WTC11 (cell line): ENCODE measurements around the gene SLCO2A1. TPM values are rescaled to one million over a fixed set of nuclear protein-coding genes. Genes with fewer than 3 reads are reported as not detected.

Experiments used
- ATAC-seq: fragments of 200-7000 bp; cut with Tn5 transposase; 2 replicates; pipeline ENCODE4 v1.10.0; 2021; ENCODE audit warnings: mild to moderate bottlenecking, moderate library complexity
- CTCF ChIA-PET: fragments of 300-600 bp; sonication (Branson Sonifier 250); formaldehyde crosslinking; loops from one replicate; lab custom pipeline; 2021; ENCODE audit warnings: antibody characterized with exemption; lab: Charles Lee
- POLR2A ChIA-PET: fragments of 350-600 bp; sonication (Branson Sonifier 250); formaldehyde crosslinking; loops from one replicate; lab custom pipeline; 2021; ENCODE audit warnings: antibody characterized with exemption; lab: Charles Lee
- DNase-seq: peaks from one replicate; pipeline ENCODE4 v3.0.0; 2021; ENCODE audit warnings: low spot score
- H3K27ac Mint-ChIP-seq: 2 replicates; pipeline ENCODE4 v1.8.0; 2021; ENCODE audit warnings: mixed read lengths
- H3K27me3 Mint-ChIP-seq: 2 replicates; pipeline ENCODE4 v1.8.0; 2021; ENCODE audit warnings: low read depth, mild to moderate bottlenecking, moderate library complexity, mixed read lengths
- H3K36me3 Mint-ChIP-seq: 2 replicates; pipeline ENCODE4 v1.8.0; 2021; ENCODE audit warnings: mixed read lengths
- H3K4me1 Mint-ChIP-seq: 2 replicates; pipeline ENCODE4 v1.8.0; 2022; ENCODE audit warnings: mixed read lengths
- H3K4me3 Mint-ChIP-seq: 2 replicates; pipeline ENCODE4 v1.8.0; 2021; ENCODE audit warnings: mild to moderate bottlenecking, moderate library complexity, mixed read lengths
- H3K9me3 Mint-ChIP-seq: 2 replicates; pipeline ENCODE4 v1.8.0; 2021; ENCODE audit warnings: mixed read lengths
- ATF1 ChIP-seq: sonication (generic); formaldehyde crosslinking; IDR thresholded peaks from 2 replicates; pipeline ENCODE4 v1.8.1; 2023; ENCODE audit warnings: mild to moderate bottlenecking, moderate library complexity, missing genetic modification reagents
- ATF2 ChIP-seq: sonication (generic); formaldehyde crosslinking; IDR thresholded peaks from 2 replicates; pipeline ENCODE4 v1.8.1; 2022; ENCODE audit warnings: low read depth, missing genetic modification reagents, borderline replicate concordance
- ELF4 ChIP-seq: sonication (generic); formaldehyde crosslinking; IDR thresholded peaks from 2 replicates; pipeline ENCODE4 v1.8.1; 2022; ENCODE audit warnings: low read depth, mild to moderate bottlenecking, moderate library complexity, missing genetic modification reagents
- ESRRA ChIP-seq: sonication (generic); formaldehyde crosslinking; IDR thresholded peaks from 2 replicates; pipeline ENCODE4 v1.8.1; 2022; ENCODE audit warnings: mild to moderate bottlenecking, missing genetic modification reagents, borderline replicate concordance
- JAZF1 ChIP-seq: fragments of 250-450 bp; sonication (Bioruptor Pico); IDR thresholded peaks from 2 replicates; pipeline ENCODE4 v1.9.0; 2021; ENCODE audit warnings: moderate library complexity, mild to moderate bottlenecking, inconsistent platforms
- KAT7 ChIP-seq: sonication (generic); formaldehyde crosslinking; IDR thresholded peaks from 2 replicates; pipeline ENCODE4 v1.8.1; 2023; ENCODE audit warnings: missing genetic modification reagents, mild to moderate bottlenecking, borderline replicate concordance
- MYBL2 ChIP-seq: sonication (generic); formaldehyde crosslinking; IDR thresholded peaks from 2 replicates; pipeline ENCODE4 v1.8.1; 2023; ENCODE audit warnings: mild to moderate bottlenecking, moderate library complexity, missing genetic modification reagents
- NFE2L1 ChIP-seq: sonication (generic); formaldehyde crosslinking; IDR thresholded peaks from 2 replicates; pipeline ENCODE4 v1.8.1; 2023; ENCODE audit warnings: missing genetic modification reagents
- NFYB ChIP-seq: sonication (generic); formaldehyde crosslinking; conservative IDR thresholded peaks from 2 replicates; pipeline ENCODE4 v1.8.0; 2022; ENCODE audit warnings: low read depth, missing genetic modification reagents
- PRDM15 ChIP-seq: sonication (generic); formaldehyde crosslinking; IDR thresholded peaks from 2 replicates; pipeline ENCODE4 v1.8.0; 2022; ENCODE audit warnings: missing genetic modification reagents
- SOX15 ChIP-seq: fragments of 250-450 bp; sonication (Bioruptor Pico); IDR thresholded peaks from 2 replicates; pipeline ENCODE4 v1.9.0; 2021; ENCODE audit warnings: mild to moderate bottlenecking
- SP1 ChIP-seq: sonication (generic); formaldehyde crosslinking; conservative IDR thresholded peaks from 2 replicates; pipeline ENCODE4 v1.8.1; 2022; ENCODE audit warnings: missing genetic modification reagents
- USF2 ChIP-seq: sonication (generic); formaldehyde crosslinking; IDR thresholded peaks from 2 replicates; pipeline ENCODE4 v1.8.1; 2023; ENCODE audit warnings: mild to moderate bottlenecking, missing genetic modification reagents, moderate library complexity
- ZBTB43 ChIP-seq: sonication (generic); formaldehyde crosslinking; IDR thresholded peaks from 2 replicates; pipeline ENCODE4 v1.8.1; 2023; ENCODE audit warnings: mild to moderate bottlenecking, missing genetic modification reagents
- ZNF232 ChIP-seq: sonication (generic); formaldehyde crosslinking; IDR thresholded peaks from 2 replicates; pipeline ENCODE4 v1.8.0; 2022; ENCODE audit warnings: mild to moderate bottlenecking, missing genetic modification reagents
- ZNF281 ChIP-seq: sonication (generic); formaldehyde crosslinking; IDR thresholded peaks from 2 replicates; pipeline ENCODE4 v1.8.0; 2023; ENCODE audit warnings: mild to moderate bottlenecking, missing genetic modification reagents
- ZNF416 ChIP-seq: fragments of 250-450 bp; sonication (Bioruptor Pico); IDR thresholded peaks from 2 replicates; pipeline ENCODE4 v1.9.0; 2021; ENCODE audit warnings: mild to moderate bottlenecking, inconsistent platforms
- total RNA-seq: library from RNA; stranded (reverse); gene quantifications from 3 replicates; pipeline ENCODE4 v1.2.3, GENCODE V29; 2021

The SLCO2A1 gene
- total RNA-seq, 1 experiment from 2014 or later = 3.3 TPM

GRCh38 chr3:133997871-133998635 is 31.7 kb downstream of the SLCO2A1 start:
- Mint-ChIP-seq H3K4me1 (peaks cover 13% of the 10 kb centered on the region), H3K27ac (no peak overlapping the region), H3K27me3 (peaks cover 5% of the 10 kb centered on the region; the same call in 1 of the 2 replicates), H3K4me3 (no peak overlapping the region)
- ChIA-PET CTCF (interaction anchor here (1.6 kb wide), 1 partner anchor 33 kb away, joined by 5 read pairs; no protein-coding TSS in a partner anchor), POLR2A (no interaction called here)
- no peak for DNase-seq
- no peak for TF ChIP-seq SP1
- TF ChIP-seq PRDM15 = no peak
- TF ChIP-seq JAZF1 (CRISPR knock-in tag) = no peak
- TF ChIP-seq ELF4 = no peak
- TF ChIP-seq ATF1 (CRISPR knock-in tag) = no peak
- no peak for TF ChIP-seq SOX15 (CRISPR knock-in tag)
- no peak for TF ChIP-seq ZNF232 (CRISPR knock-in tag)
- no peak for TF ChIP-seq USF2
- TF ChIP-seq ZNF281 (CRISPR knock-in tag) = no peak
- TF ChIP-seq ATF2 = no peak
- no peak for TF ChIP-seq ZNF416 (CRISPR knock-in tag)
- no peak for TF ChIP-seq ESRRA (CRISPR knock-in tag)
- TF ChIP-seq ZBTB43 (CRISPR knock-in tag) = no peak
- TF ChIP-seq NFE2L1 = no peak
- TF ChIP-seq, all 79 proteins: peak for 0
- Mint-ChIP-seq H3K36me3 (no peaks in the 10 kb centered on the region), H3K9me3 (no peaks in the 10 kb centered on the region)
- ATAC-seq = no peak

- CTCF ChIA-PET = no interaction called here
- no peaks in the 10 kb centered on the region for H3K36me3 Mint-ChIP-seq
- H3K27ac Mint-ChIP-seq = no peak overlapping the region
- H3K4me1 Mint-ChIP-seq = peaks cover 15% of the 10 kb centered on the region
- H3K4me3 Mint-ChIP-seq = no peak overlapping the region
- no peak for TF ChIP-seq NFYB (CRISPR knock-in tag)
- TF ChIP-seq KAT7 (CRISPR knock-in tag) = no peak
- no peak for TF ChIP-seq MYBL2
- no peak for TF ChIP-seq ELF4
- no peaks in the 10 kb centered on the region for H3K9me3 Mint-ChIP-seq
- H3K27me3 Mint-ChIP-seq = peaks cover 5% of the 10 kb centered on the region; the same call in 1 of the 2 replicates
- ATAC-seq (no peak), DNase-seq (no peak)
- POLR2A ChIA-PET = no interaction called here
Measured at GRCh38 chr3:133996996-133997395, 32.7 kb downstream of the SLCO2A1 start.
